CD14-positive monocyte (primary cell): ENCODE results near the gene SFMBT2. TPM values are rescaled to one million over a fixed set of nuclear protein-coding genes. Genes with fewer than 3 reads are reported as not detected.

ENCODE experiments used
- DNase-seq, 3 donors: peaks; one replicate each; pipeline ENCODE4 v3.0.0-alpha.2; 2011 to 2022
- H2AFZ ChIP-seq: 2 replicates; pipeline ENCODE4 v1.6.0; 2012; ENCODE audit warnings: mild to moderate bottlenecking, low read depth, low read length, inconsistent platforms; ENCODE audit not compliant: insufficient read depth, poor library complexity, severe bottlenecking
- H3K27ac ChIP-seq, 2 donors: 1 replicate in 1 of 2; 2 replicates in 1 of 2; pipeline ENCODE4 v1.5.1; 2012 to 2013; ENCODE audit warnings: low read length in 2 of 2, control low read depth in 1 of 2, inconsistent platforms in 1 of 2, low read depth in 1 of 2, mild to moderate bottlenecking in 1 of 2
- H3K27me3 ChIP-seq, 2 donors: one replicate each; pipeline versions ENCODE4 v1.6.0 to v1.6.1; 2011 to 2013; ENCODE audit warnings: low read length in 2 of 2; ENCODE audit not compliant: control insufficient read depth in 2 of 2, insufficient read depth in 2 of 2
- H3K36me3 ChIP-seq, 2 donors: replicated peaks in 1 of 2; 1 replicate in 1 of 2; 2 replicates in 1 of 2; pipeline versions ENCODE4 v1.5.1 to v1.6.1; 2012 to 2013; ENCODE audit warnings: low read length in 2 of 2, control low read depth in 1 of 2, inconsistent platforms in 1 of 2, mild to moderate bottlenecking in 1 of 2; ENCODE audit not compliant: insufficient read depth in 2 of 2, control insufficient read depth in 1 of 2
- H3K4me1 ChIP-seq, 2 donors: 1 replicate in 1 of 2; 2 replicates in 1 of 2; pipeline versions ENCODE4 v1.5.1 to v1.6.1; 2012 to 2013; ENCODE audit warnings: low read length in 2 of 2, control low read depth in 1 of 2, inconsistent platforms in 1 of 2, mild to moderate bottlenecking in 1 of 2, moderate library complexity in 1 of 2; ENCODE audit not compliant: insufficient read depth in 2 of 2, control insufficient read depth in 1 of 2
- H3K4me2 ChIP-seq: replicated peaks from 2 replicates; pipeline ENCODE3; 2012; ENCODE audit warnings: low read length, moderate library complexity, mild to moderate bottlenecking; ENCODE audit not compliant: poor library complexity, severe bottlenecking; ENCODE audit errors: extremely low read depth
- H3K4me3 ChIP-seq, 3 experiments: fragments of 200-600 bp in 1 of 3; sonication (generic) in 1 of 3; replicated peaks in 1 of 3; 1 replicate in 2 of 3; 2 replicates in 1 of 3; pipeline ENCODE4 v1.5.1; 2011 to 2013; ENCODE audit warnings: low read length in 3 of 3, mild to moderate bottlenecking in 3 of 3, control low read depth in 2 of 3, low read depth in 2 of 3, inconsistent platforms in 1 of 3, moderate library complexity in 1 of 3
- H3K79me2 ChIP-seq: 2 replicates; pipeline ENCODE4 v1.6.0; 2012; ENCODE audit warnings: mild to moderate bottlenecking, control low read depth, inconsistent platforms, low read length, moderate library complexity; ENCODE audit not compliant: insufficient read depth
- H3K9ac ChIP-seq: 2 replicates; pipeline ENCODE4 v1.6.0; 2017; ENCODE audit warnings: low read length, mild to moderate bottlenecking; ENCODE audit not compliant: insufficient read depth, poor library complexity, severe bottlenecking
- H3K9me3 ChIP-seq, 2 donors: replicated peaks in 1 of 2; 1 replicate in 1 of 2; 2 replicates in 1 of 2; pipeline versions ENCODE4 v1.5.1 to v1.6.1; 2012 to 2013; ENCODE audit warnings: low read length in 2 of 2, control low read depth in 1 of 2; ENCODE audit not compliant: control insufficient read depth in 1 of 2, insufficient read depth in 1 of 2
- H4K20me1 ChIP-seq: 2 replicates; pipeline ENCODE4 v1.6.0; 2012; ENCODE audit warnings: mild to moderate bottlenecking, low read length, control low read depth, moderate library complexity; ENCODE audit not compliant: insufficient read depth
- H3K27ac Mint-ChIP-seq, 7 donors: one replicate each; pipeline ENCODE4 v1.8.0; 2020; ENCODE audit warnings: mild to moderate bottlenecking in 7 of 7, mixed read lengths in 7 of 7, moderate library complexity in 6 of 7, inconsistent platforms in 2 of 7
- H3K27me3 Mint-ChIP-seq, 3 donors: one replicate each; pipeline ENCODE4 v1.8.0; 2021 to 2022; ENCODE audit warnings: low read depth in 3 of 3, mild to moderate bottlenecking in 3 of 3, mixed read lengths in 3 of 3, moderate library complexity in 3 of 3, inconsistent platforms in 1 of 3
- H3K36me3 Mint-ChIP-seq, 2 donors: one replicate each; pipeline ENCODE4 v1.8.0; 2020; ENCODE audit warnings: mixed read lengths in 2 of 2, inconsistent platforms in 1 of 2, mild to moderate bottlenecking in 1 of 2
- H3K4me1 Mint-ChIP-seq: one replicate; pipeline ENCODE4 v1.8.0; 2020; ENCODE audit warnings: mild to moderate bottlenecking, mixed read lengths
- H3K4me3 Mint-ChIP-seq, 2 donors: one replicate each; pipeline ENCODE4 v1.8.0; 2020; ENCODE audit warnings: mild to moderate bottlenecking in 2 of 2, mixed read lengths in 2 of 2, moderate library complexity in 1 of 2
- H3K9me3 Mint-ChIP-seq, 7 donors: one replicate each; pipeline ENCODE4 v1.8.0; 2020 to 2022; ENCODE audit warnings: mixed read lengths in 7 of 7, mild to moderate bottlenecking in 6 of 7, moderate library complexity in 6 of 7, inconsistent platforms in 2 of 7
- WGBS: methylation state at CpG from one replicate; pipeline ENCODE4 v1.1.5; 2013; ENCODE audit warnings: missing lambda C conversion rate; ENCODE audit not compliant: insufficient coverage; 5-methylcytosine and 5-hydroxymethylcytosine counted together
- intact Hi-C, 2 donors: fragments of 100-400 bp; cut with micrococcal nuclease; formaldehyde crosslinking; loops; one replicate each; pipeline versions ENCODE4 v1.15.0 to v1.15.1; 2023
- polyA plus RNA-seq, 3 donors: library from polyadenylated mRNA; depleted of rRNA in 1 of 3; unstranded in 2 of 3; stranded (reverse) in 1 of 3; fragments of 300-500 nt in 2 of 3; fragments of >200 nt in 1 of 3; fragmentation: Illumina TruSeq in 2 of 3; gene quantifications; 1 replicate in 2 of 3; 2 replicates in 1 of 3; pipeline ENCODE4 v1.2.3, GENCODE V29; 2012 to 2021
- TF ChIP-seq, protein P1 (sequence below): fragments of 200-600 bp; IDR thresholded peaks from one replicate; pipeline ENCODE4 v1.8.0; 2022; ENCODE audit warnings: antibody characterized with exemption, mild to moderate bottlenecking

SFMBT2 gene
- polyA plus RNA-seq, 3 donors: 0.53 to 10.9 (median 1.6) TPM

DNA sequence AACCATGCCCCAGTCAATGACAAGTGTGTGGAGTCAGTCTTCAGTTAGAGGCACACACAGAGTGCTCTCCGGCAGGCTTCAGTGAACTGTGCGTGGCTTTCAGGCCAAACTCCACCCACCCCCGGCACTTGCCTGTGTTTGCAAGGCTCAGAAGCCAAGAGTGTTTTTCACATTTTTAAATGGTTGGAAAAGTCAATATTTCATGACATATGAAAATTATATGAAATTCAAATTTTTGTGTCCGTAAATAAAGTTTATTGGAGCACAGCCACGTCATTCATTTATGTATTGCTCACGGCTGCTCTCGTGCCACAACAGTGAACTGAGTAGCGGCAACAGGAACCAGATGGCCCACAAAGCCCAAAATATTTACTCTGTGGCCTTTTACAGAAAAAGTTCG is 104.7 kb downstream of the SFMBT2 start:
- H3K9me3 ChIP-seq: peaks cover 0 to 5% of the 10 kb centered on the region in 2 donors
- DNase-seq: peak in 1 of 3 donors; percentile 36
- H4K20me1 ChIP-seq: peaks cover 3% of the 10 kb centered on the region
- peaks cover 5 to 9% of the 10 kb centered on the region in 2 donors for H3K36me3 ChIP-seq
- Mint-ChIP-seq H3K36me3 (peaks cover 11 to 28% of the 10 kb centered on the region in 2 donors), H3K4me1 (peaks cover 15% of the 10 kb centered on the region), H3K4me3 (peak overlapping the region; percentile 7 to 43), H3K27ac (peak overlapping the region in 1 of 7 donors; percentile 57), H3K9me3 (peaks cover 0 to 7% (median 3%) of the 10 kb centered on the region in 7 donors), H3K27me3 (peaks cover 0 to 3% (median 0%) of the 10 kb centered on the region in 3 donors)
- H3K27ac ChIP-seq: peak overlapping the region in 1 of 2 donors; percentile 13
- TF ChIP-seq, protein P1, sequence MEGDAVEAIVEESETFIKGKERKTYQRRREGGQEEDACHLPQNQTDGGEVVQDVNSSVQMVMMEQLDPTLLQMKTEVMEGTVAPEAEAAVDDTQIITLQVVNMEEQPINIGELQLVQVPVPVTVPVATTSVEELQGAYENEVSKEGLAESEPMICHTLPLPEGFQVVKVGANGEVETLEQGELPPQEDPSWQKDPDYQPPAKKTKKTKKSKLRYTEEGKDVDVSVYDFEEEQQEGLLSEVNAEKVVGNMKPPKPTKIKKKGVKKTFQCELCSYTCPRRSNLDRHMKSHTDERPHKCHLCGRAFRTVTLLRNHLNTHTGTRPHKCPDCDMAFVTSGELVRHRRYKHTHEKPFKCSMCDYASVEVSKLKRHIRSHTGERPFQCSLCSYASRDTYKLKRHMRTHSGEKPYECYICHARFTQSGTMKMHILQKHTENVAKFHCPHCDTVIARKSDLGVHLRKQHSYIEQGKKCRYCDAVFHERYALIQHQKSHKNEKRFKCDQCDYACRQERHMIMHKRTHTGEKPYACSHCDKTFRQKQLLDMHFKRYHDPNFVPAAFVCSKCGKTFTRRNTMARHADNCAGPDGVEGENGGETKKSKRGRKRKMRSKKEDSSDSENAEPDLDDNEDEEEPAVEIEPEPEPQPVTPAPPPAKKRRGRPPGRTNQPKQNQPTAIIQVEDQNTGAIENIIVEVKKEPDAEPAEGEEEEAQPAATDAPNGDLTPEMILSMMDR: no peak
- no peak overlapping the region for H2AFZ ChIP-seq
- H3K4me2 ChIP-seq: peak overlapping the region; percentile 12
- H3K9ac ChIP-seq: no peak overlapping the region
- no peaks in the 10 kb centered on the region for H3K27me3 ChIP-seq
- WGBS: 19% methylated on average over 7 of the region's 9 CpGs
- peak overlapping the region in 1 of 3 experiments; percentile 21 for H3K4me3 ChIP-seq
- H3K4me1 ChIP-seq: no peaks in the 10 kb centered on the region
- intact Hi-C loops: no loop called here
- H3K79me2 ChIP-seq: peaks cover 83% of the 10 kb centered on the region

GRCh38 chr10:7305053-7305452 is 105.8 kb downstream of the SFMBT2 start:
- no peak for DNase-seq
- no peak overlapping the region for H3K9ac ChIP-seq
- peaks cover 0 to 5% of the 10 kb centered on the region in 2 donors for H3K9me3 ChIP-seq
- Mint-ChIP-seq H3K27ac (no peak overlapping the region), H3K4me1 (peaks cover 15% of the 10 kb centered on the region), H3K9me3 (peaks cover 0 to 7% (median 3%) of the 10 kb centered on the region in 7 donors), H3K4me3 (no peak overlapping the region), H3K36me3 (peaks cover 14 to 24% of the 10 kb centered on the region in 2 donors), H3K27me3 (peaks cover 0 to 3% (median 0%) of the 10 kb centered on the region in 3 donors)
- H3K36me3 ChIP-seq: peaks cover 5 to 9% of the 10 kb centered on the region in 2 donors
- H3K27me3 ChIP-seq: no peaks in the 10 kb centered on the region
- TF ChIP-seq, protein P1: no peak
- H3K27ac ChIP-seq: no peak overlapping the region
- no CpG with 5 or more reads among the region's 6 CpGs for WGBS
- no peaks in the 10 kb centered on the region for H3K4me1 ChIP-seq
- H4K20me1 ChIP-seq: peaks cover 3% of the 10 kb centered on the region
- intact Hi-C loops: no loop called here
- no peak overlapping the region for H3K4me3 ChIP-seq
- no peak overlapping the region for H3K4me2 ChIP-seq
- H3K79me2 ChIP-seq: peaks cover 90% of the 10 kb centered on the region
- H2AFZ ChIP-seq: no peak overlapping the region
